Measurements from ENCODE around the gene CA7.

- TF ChIP-seq, protein P1, sequence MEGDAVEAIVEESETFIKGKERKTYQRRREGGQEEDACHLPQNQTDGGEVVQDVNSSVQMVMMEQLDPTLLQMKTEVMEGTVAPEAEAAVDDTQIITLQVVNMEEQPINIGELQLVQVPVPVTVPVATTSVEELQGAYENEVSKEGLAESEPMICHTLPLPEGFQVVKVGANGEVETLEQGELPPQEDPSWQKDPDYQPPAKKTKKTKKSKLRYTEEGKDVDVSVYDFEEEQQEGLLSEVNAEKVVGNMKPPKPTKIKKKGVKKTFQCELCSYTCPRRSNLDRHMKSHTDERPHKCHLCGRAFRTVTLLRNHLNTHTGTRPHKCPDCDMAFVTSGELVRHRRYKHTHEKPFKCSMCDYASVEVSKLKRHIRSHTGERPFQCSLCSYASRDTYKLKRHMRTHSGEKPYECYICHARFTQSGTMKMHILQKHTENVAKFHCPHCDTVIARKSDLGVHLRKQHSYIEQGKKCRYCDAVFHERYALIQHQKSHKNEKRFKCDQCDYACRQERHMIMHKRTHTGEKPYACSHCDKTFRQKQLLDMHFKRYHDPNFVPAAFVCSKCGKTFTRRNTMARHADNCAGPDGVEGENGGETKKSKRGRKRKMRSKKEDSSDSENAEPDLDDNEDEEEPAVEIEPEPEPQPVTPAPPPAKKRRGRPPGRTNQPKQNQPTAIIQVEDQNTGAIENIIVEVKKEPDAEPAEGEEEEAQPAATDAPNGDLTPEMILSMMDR (IDR thresholded peaks at IDR 0.05) = no peak
- TF ChIP-seq EP300 (IDR thresholded peaks at IDR 0.05) = no peak
- TF ChIP-seq POLR2A (IDR thresholded peaks at IDR 0.05) = no peak
Measured at GRCh38 chr16:66800856-66801255, 43.4 kb upstream of the CA7 start.
